Panc1 (cell line): ENCODE results near the gene OR4D2.

Experiments used
- SIN3A ChIP-seq: IDR thresholded peaks from 2 replicates; pipeline ENCODE4 v1.6.1; 2012; ENCODE audit warnings: low read depth, mild to moderate bottlenecking, low read length, moderate library complexity, borderline replicate concordance; ENCODE audit not compliant: insufficient read depth
- TF ChIP-seq, protein P1 (sequence below): fragments of 450-650 bp; IDR thresholded peaks from 2 replicates; pipeline ENCODE4 v1.5.1; 2017; ENCODE audit warnings: mild to moderate bottlenecking

DNA sequence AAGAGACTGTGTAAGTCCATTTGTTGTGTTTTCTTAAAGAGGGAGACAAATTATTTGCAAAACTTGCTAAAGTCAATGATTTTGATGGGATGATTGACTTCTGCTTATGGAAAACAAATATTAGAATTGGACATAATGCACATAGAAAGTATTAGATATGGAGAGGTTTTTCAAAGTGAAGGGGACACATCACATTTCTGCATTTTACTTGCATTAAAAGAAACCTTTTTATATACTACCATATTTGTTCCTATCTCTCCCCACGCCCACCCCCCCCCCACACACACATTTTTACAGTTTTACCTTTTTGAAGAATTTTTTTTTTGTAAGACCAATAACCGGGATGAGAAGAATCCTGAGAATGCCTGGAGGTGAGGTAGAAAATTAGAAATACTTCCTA lies 8.6 kb upstream of the OR4D2 start:
- TF ChIP-seq, protein P1, sequence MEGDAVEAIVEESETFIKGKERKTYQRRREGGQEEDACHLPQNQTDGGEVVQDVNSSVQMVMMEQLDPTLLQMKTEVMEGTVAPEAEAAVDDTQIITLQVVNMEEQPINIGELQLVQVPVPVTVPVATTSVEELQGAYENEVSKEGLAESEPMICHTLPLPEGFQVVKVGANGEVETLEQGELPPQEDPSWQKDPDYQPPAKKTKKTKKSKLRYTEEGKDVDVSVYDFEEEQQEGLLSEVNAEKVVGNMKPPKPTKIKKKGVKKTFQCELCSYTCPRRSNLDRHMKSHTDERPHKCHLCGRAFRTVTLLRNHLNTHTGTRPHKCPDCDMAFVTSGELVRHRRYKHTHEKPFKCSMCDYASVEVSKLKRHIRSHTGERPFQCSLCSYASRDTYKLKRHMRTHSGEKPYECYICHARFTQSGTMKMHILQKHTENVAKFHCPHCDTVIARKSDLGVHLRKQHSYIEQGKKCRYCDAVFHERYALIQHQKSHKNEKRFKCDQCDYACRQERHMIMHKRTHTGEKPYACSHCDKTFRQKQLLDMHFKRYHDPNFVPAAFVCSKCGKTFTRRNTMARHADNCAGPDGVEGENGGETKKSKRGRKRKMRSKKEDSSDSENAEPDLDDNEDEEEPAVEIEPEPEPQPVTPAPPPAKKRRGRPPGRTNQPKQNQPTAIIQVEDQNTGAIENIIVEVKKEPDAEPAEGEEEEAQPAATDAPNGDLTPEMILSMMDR = no peak
- no peak for TF ChIP-seq SIN3A
